AG04449 (cell line): ENCODE measurements around the gene GRHL3.

Experiments
- CTCF ChIA-PET: fragments of 350-600 bp; formaldehyde crosslinking; extraction: SDS; loops from one replicate; lab custom pipeline; 2021; ENCODE audit warnings: antibody characterized with exemption; lab: Yijun Ruan, JAX
- POLR2A ChIA-PET: fragments of 400-600, 350-600 bp; formaldehyde crosslinking; extraction: SDS; loops from one replicate; lab custom pipeline; 2020; ENCODE audit warnings: antibody characterized with exemption, inconsistent platforms; lab: Yijun Ruan, JAX
- DNase-seq: peaks from one replicate; pipeline ENCODE4 v3.0.0-alpha.2; 2010; ENCODE audit warnings: low read depth, low spot score
- H3K4me3 ChIP-seq: 2 replicates; pipeline ENCODE4 v1.5.1; 2011; ENCODE audit warnings: low read depth, mild to moderate bottlenecking, control low read depth, low read length
- CTCF ChIP-seq: IDR thresholded peaks from one replicate; pipeline ENCODE4 v1.5.1; 2011; ENCODE audit warnings: mild to moderate bottlenecking, moderate library complexity, low read length, control low read depth, inconsistent platforms; ENCODE audit not compliant: insufficient read depth; ENCODE audit errors: missing control alignments

GRHL3 gene

GRCh38 chr1:24400065-24400464, 80.9 kb downstream of the GRHL3 start:
- TF ChIP-seq CTCF: no peak
- no peak for DNase-seq
- ChIA-PET CTCF (interaction anchor here (0.8 to 14.4 kb wide), 5 partner anchors 8 to 201 kb away, joined by 3 to 847 read pairs (median 7); partner anchors contain the start of gene NIPAL3), POLR2A (interaction anchor here (0.7 to 1.2 kb wide), 2 partner anchors 9 to 17 kb away, joined by 3 read pairs; no protein-coding TSS in a partner anchor)
- no peak overlapping the region for H3K4me3 ChIP-seq

GRCh38 chr1:24403806-24404205, 84.6 kb downstream of the GRHL3 start:
- CTCF ChIA-PET: interaction anchor here (0.9 to 14.4 kb wide), 5 partner anchors 11 to 283 kb away, joined by 3 to 140 read pairs (median 7); partner anchors contain the start of gene NIPAL3
- no peak overlapping the region for H3K4me3 ChIP-seq
- no peak for DNase-seq
- TF ChIP-seq CTCF: no peak
- POLR2A ChIA-PET: no interaction called here
